B cell (primary cell): ENCODE results near the gene FAM131B. TPM values are rescaled to one million over a fixed set of nuclear protein-coding genes. Genes with fewer than 3 reads are reported as not detected.

Source experiments
- ATAC-seq: fragments of 200-7000 bp; cut with Tn5 transposase; one replicate; pipeline ENCODE4 v1.10.0; 2021; ENCODE audit warnings: low read depth, mild to moderate bottlenecking, moderate number of reproducible peaks, moderate library complexity
- CTCF ChIA-PET: fragments of 350-600 bp; sonication (Branson Sonifier 250); formaldehyde crosslinking; loops from one replicate; lab custom pipeline; 2021; ENCODE audit warnings: antibody characterized with exemption, inconsistent platforms; lab: Charles Lee
- POLR2A ChIA-PET: fragments of 350-600 bp; sonication (Branson Sonifier 250); formaldehyde crosslinking; loops from one replicate; lab custom pipeline; 2021; ENCODE audit warnings: antibody characterized with exemption; lab: Charles Lee
- DNase-seq: peaks from one replicate; pipeline ENCODE4 v3.0.0; 2013
- H2AFZ ChIP-seq: 2 replicates; pipeline ENCODE4 v1.6.1; 2012; ENCODE audit warnings: mild to moderate bottlenecking, low read depth, low read length; ENCODE audit not compliant: insufficient read depth, poor library complexity, severe bottlenecking
- H3K27ac ChIP-seq, 2 donors: 1 replicate in 1 of 2; 2 replicates in 1 of 2; pipeline ENCODE4 v1.5.1; 2012 to 2013; ENCODE audit warnings: low read length in 2 of 2, mild to moderate bottlenecking in 2 of 2, moderate library complexity in 1 of 2
- H3K27me3 ChIP-seq, 4 experiments: fragments of 200-600 bp in 1 of 4; sonication (generic) in 1 of 4; replicated peaks in 1 of 4; 1 replicate in 2 of 4; 2 replicates in 2 of 4; pipeline versions ENCODE4 v1.6.1 to v1.7.0; 2013 to 2016; ENCODE audit warnings: low read length in 3 of 4, mild to moderate bottlenecking in 2 of 4, mixed read lengths in 1 of 4, moderate library complexity in 1 of 4; ENCODE audit not compliant: insufficient read depth in 4 of 4, control insufficient read depth in 3 of 4; ENCODE audit errors: control extremely low read depth in 1 of 4
- H3K36me3 ChIP-seq, 2 experiments: replicated peaks in 1 of 2; 1 replicate in 1 of 2; 2 replicates in 1 of 2; pipeline versions ENCODE4 v1.6.1 to v1.7.1; 2013; ENCODE audit warnings: low read length in 1 of 2; ENCODE audit not compliant: insufficient read depth in 2 of 2, control insufficient read depth in 1 of 2; ENCODE audit errors: control extremely low read depth in 1 of 2, extremely low read depth in 1 of 2
- H3K4me1 ChIP-seq, 2 donors: fragments of 200-600 bp in 1 of 2; sonication (generic) in 1 of 2; 1 replicate in 1 of 2; 2 replicates in 1 of 2; pipeline versions ENCODE4 v1.5.1 to v1.6.1; 2013 to 2017; ENCODE audit warnings: low read length in 2 of 2; ENCODE audit not compliant: control insufficient read depth in 2 of 2, insufficient read depth in 2 of 2
- H3K4me2 ChIP-seq: replicated peaks from 2 replicates; pipeline ENCODE3; 2012; ENCODE audit warnings: mild to moderate bottlenecking, low read depth, low read length; ENCODE audit not compliant: poor library complexity, severe bottlenecking
- H3K4me3 ChIP-seq, 5 experiments: fragments of 200-600 bp in 1 of 5; sonication (generic) in 1 of 5; 1 replicate in 3 of 5; 2 replicates in 2 of 5; pipeline versions ENCODE4 v1.5.1 to v1.7.0; 2011 to 2016; ENCODE audit warnings: low read length in 4 of 5, mild to moderate bottlenecking in 4 of 5, low read depth in 2 of 5, control low read depth in 1 of 5, moderate library complexity in 1 of 5; ENCODE audit not compliant: insufficient read depth in 1 of 5; ENCODE audit errors: control extremely low read depth in 1 of 5, extremely low read depth in 1 of 5
- H3K79me2 ChIP-seq: fragments of 200-600 bp; sonication (generic); one replicate; pipeline ENCODE4 v1.6.0; 2016; ENCODE audit warnings: low read length; ENCODE audit not compliant: control insufficient read depth, insufficient read depth
- H3K9ac ChIP-seq: fragments of 200-600 bp; sonication (generic); 2 replicates; pipeline ENCODE4 v1.6.1; 2017; ENCODE audit warnings: mild to moderate bottlenecking, low read length, moderate library complexity
- H3K9me3 ChIP-seq, 3 donors: one replicate each; pipeline versions ENCODE4 v1.6.1 to v1.7.1; 2013; ENCODE audit warnings: low read length in 2 of 3; ENCODE audit not compliant: control insufficient read depth in 2 of 3, insufficient read depth in 1 of 3; ENCODE audit errors: control extremely low read depth in 1 of 3
- H4K20me1 ChIP-seq: 2 replicates; pipeline ENCODE4 v1.6.0; 2012; ENCODE audit warnings: mild to moderate bottlenecking, low read length; ENCODE audit not compliant: insufficient read depth, control insufficient read depth, poor library complexity, severe bottlenecking
- H3K27ac Mint-ChIP-seq: one replicate; pipeline ENCODE4 v1.8.0; 2021; ENCODE audit warnings: mixed read lengths
- H3K27me3 Mint-ChIP-seq: one replicate; pipeline ENCODE4 v1.8.0; 2021; ENCODE audit warnings: mixed read lengths
- H3K4me1 Mint-ChIP-seq: one replicate; pipeline ENCODE4 v1.8.0; 2021; ENCODE audit warnings: mixed read lengths
- H3K4me3 Mint-ChIP-seq: one replicate; pipeline ENCODE4 v1.8.0; 2021; ENCODE audit warnings: mixed read lengths
- H3K9me3 Mint-ChIP-seq: one replicate; pipeline ENCODE4 v1.8.0; 2022; ENCODE audit warnings: mixed read lengths; ENCODE audit not compliant: insufficient read depth
- CTCF ChIP-seq: fragments of 200-600 bp; IDR thresholded peaks from one replicate; pipeline ENCODE4 v1.8.0; 2022; ENCODE audit warnings: antibody characterized with exemption, mild to moderate bottlenecking
- EZH2 ChIP-seq: IDR thresholded peaks from 2 replicates; pipeline ENCODE4 v1.6.1; 2012; ENCODE audit warnings: borderline replicate concordance, low read depth, mild to moderate bottlenecking, moderate library complexity, low read length; ENCODE audit not compliant: insufficient read depth, poor library complexity, severe bottlenecking
- WGBS: methylation state at CpG from one replicate; pipeline ENCODE4 v1.1.5; 2013; ENCODE audit warnings: missing lambda C conversion rate; ENCODE audit not compliant: insufficient coverage; 5-methylcytosine and 5-hydroxymethylcytosine counted together
- intact Hi-C: fragments of 100-400 bp; cut with micrococcal nuclease; formaldehyde crosslinking; loops from one replicate; pipeline ENCODE4 v1.10.0; 2022
- polyA plus RNA-seq: library from polyadenylated mRNA; depleted of rRNA; stranded (reverse); fragments of >200 nt; gene quantifications from 2 replicates; pipeline ENCODE4 v1.2.3, GENCODE V29; 2012
- total RNA-seq, 2 donors: library from RNA; stranded (reverse); fragments of 120-200 nt in 1 of 2; gene quantifications; 1 replicate in 1 of 2; 2 replicates in 1 of 2; pipeline versions ENCODE4 v1.2.3 to v1.2.4, GENCODE V29; 2013 to 2022

Gene FAM131B
- total and polyA plus RNA-seq, 2 donors (not counting 1 experiment from before 2014, with no cell fraction given): 0.05 TPM; not detected in 1

- Histone ChIP-seq H3K27ac (no peak overlapping the region), H3K4me1 (no peaks in the 10 kb centered on the region), H3K27me3 (no peaks in the 10 kb centered on the region), H3K4me3 (no peak overlapping the region), H3K79me2 (no peaks in the 10 kb centered on the region), H2AFZ (no peak overlapping the region), H4K20me1 (no peaks in the 10 kb centered on the region), H3K9ac (no peak overlapping the region), H3K9me3 (no peaks in the 10 kb centered on the region), H3K4me2 (no peak overlapping the region), H3K36me3 (no peaks in the 10 kb centered on the region)
- Mint-ChIP-seq H3K4me3 (no peak overlapping the region), H3K4me1 (no peaks in the 10 kb centered on the region), H3K27me3 (no peaks in the 10 kb centered on the region), H3K27ac (no peak overlapping the region), H3K9me3 (no peaks in the 10 kb centered on the region)
- CTCF ChIA-PET: no interaction called here
- DNase-seq: no peak
- intact Hi-C loops: no loop called here
- POLR2A ChIA-PET: no interaction called here
- ATAC-seq: no peak
- 87% methylated on average over 28 of the region's 28 CpGs for WGBS
- TF ChIP-seq EZH2: no peak
Measured at GRCh38 chr7:143396625-143397556, 34.4 kb upstream of the FAM131B start.

DNA sequence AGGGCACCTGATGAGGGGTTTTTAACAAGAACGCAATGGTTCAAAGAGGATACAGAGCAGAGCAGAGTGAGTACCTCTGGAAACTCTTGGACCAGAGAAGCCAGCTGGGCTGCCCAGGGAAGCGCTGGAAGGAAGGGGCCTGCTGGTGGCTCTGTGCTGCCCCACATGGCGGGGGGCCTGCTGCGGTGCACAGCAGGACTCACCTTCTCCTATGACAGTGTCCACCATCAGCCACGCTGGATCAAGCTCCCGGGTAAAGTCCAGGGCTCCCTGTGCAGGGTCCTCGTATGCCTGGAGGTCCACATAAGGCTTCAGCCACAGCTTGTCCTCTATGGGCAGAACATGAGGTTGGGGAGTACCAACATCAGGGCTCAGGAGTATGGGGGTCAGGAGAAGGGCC is 33.7 kb upstream of the FAM131B start:
- intact Hi-C loops: no loop called here
- Mint-ChIP-seq H3K4me1 (no peaks in the 10 kb centered on the region), H3K4me3 (no peak overlapping the region), H3K9me3 (no peaks in the 10 kb centered on the region), H3K27me3 (no peaks in the 10 kb centered on the region), H3K27ac (no peak overlapping the region)
- no peaks in the 10 kb centered on the region for H4K20me1 ChIP-seq
- H2AFZ ChIP-seq: no peak overlapping the region
- peaks cover 0 to 4% of the 10 kb centered on the region in 2 experiments for H3K36me3 ChIP-seq
- no peak overlapping the region for H3K4me2 ChIP-seq
- CTCF ChIA-PET: no interaction called here
- TF ChIP-seq CTCF (no peak), EZH2 (no peak)
- no peak for ATAC-seq
- DNase-seq: no peak
- H3K27ac ChIP-seq: no peak overlapping the region
- 81% methylated on average over 6 of the region's 7 CpGs for WGBS
- no peak overlapping the region for H3K4me3 ChIP-seq
- H3K4me1 ChIP-seq: no peaks in the 10 kb centered on the region
- no peaks in the 10 kb centered on the region for H3K9me3 ChIP-seq
- POLR2A ChIA-PET: no interaction called here
- H3K9ac ChIP-seq: no peak overlapping the region
- no peaks in the 10 kb centered on the region for H3K79me2 ChIP-seq
- no peaks in the 10 kb centered on the region for H3K27me3 ChIP-seq
